Breast epithelium (tissue), 3 donors: ENCODE data around the gene PKMYT1.

Experiments used
- CTCF ChIP-seq, 3 donors: fragments of 450-650 bp; IDR thresholded peaks; one replicate each; pipeline ENCODE4 v1.5.1; 2016 to 2017; ENCODE audit warnings: antibody characterized with exemption in 3 of 3, mild to moderate bottlenecking in 3 of 3, moderate library complexity in 3 of 3
- POLR2A ChIP-seq: fragments of 450-650 bp; IDR thresholded peaks from one replicate; pipeline ENCODE4 v1.6.1; 2016; ENCODE audit warnings: antibody characterized with exemption, mild to moderate bottlenecking, moderate library complexity

DNA sequence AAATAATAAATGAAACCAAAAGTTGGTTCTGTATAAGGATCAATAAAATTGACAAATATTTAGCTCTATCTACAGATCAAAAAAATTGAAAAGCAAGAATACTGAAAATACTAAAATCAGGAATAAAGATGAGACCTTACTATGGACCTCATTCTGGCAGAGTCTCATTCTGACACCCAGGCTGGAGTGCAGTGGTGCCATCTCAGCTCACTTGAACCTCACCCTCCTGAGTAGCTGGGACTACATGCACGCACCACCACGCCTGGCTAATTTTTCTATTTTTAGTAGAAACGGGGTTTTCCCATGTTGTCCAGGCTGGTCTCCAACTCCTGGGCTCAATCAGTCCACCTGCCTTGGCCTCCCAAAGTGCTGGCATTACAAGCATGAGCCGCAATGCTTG is 38.2 kb downstream of the PKMYT1 start:
- no peak for TF ChIP-seq CTCF (IDR thresholded peaks at IDR 0.05)
- no peak for TF ChIP-seq POLR2A
